GM12892 (cell line): Measurements from ENCODE around the gene SPINT3.

Experiments
- POLR2A ChIP-seq: IDR thresholded peaks from 2 replicates; pipeline ENCODE4 v1.6.1; 2011; ENCODE audit warnings: low read depth, low read length, control low read depth
- POLR2AphosphoS5 ChIP-seq: IDR thresholded peaks from 2 replicates; pipeline ENCODE4 v1.6.1; 2011; ENCODE audit warnings: low read depth, low read length, control low read depth
- TAF1 ChIP-seq: IDR thresholded peaks from 2 replicates; pipeline ENCODE4 v1.6.1; 2011; ENCODE audit warnings: low read depth, mild to moderate bottlenecking, control low read depth, low read length, borderline replicate concordance

DNA sequence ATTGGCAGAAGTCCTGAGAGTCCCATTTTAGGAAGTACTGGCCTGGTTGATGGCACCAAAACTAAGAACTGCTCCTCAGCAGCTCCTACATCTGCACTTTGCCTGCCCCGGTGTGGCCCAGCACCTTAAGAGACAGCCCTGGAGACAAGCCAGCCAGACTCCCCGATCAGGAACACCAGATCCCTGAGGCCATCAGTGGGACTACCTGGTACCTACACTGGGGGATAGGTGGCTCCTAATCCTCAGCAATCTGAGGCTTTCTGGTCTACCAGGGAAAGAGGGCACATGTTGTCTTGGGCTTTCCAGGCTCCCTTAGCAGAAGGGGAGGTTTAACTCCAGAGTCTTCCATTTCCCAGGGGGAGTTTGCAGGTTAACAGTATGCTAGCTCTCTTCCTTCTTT, 24.0 kb upstream of the SPINT3 start, which contains the start of gene WFDC6:
- no peak for TF ChIP-seq POLR2AphosphoS5
- TF ChIP-seq POLR2A: no peak
- no peak for TF ChIP-seq TAF1
